IMR-90 (cell line): Measurements from ENCODE around the gene PPBP. TPM values are rescaled to one million over a fixed set of nuclear protein-coding genes. Genes with fewer than 3 reads are reported as not detected.
A peak's percentile ranks its signal among the peaks of the same experiment; 100 is the strongest.

Source experiments
- ATAC-seq: fragments of 200-7000 bp; cut with Tn5 transposase; 2 replicates; pipeline ENCODE4 v1.9.1; 2020; ENCODE audit warnings: low read depth, mild to moderate bottlenecking, moderate library complexity
- BruUV-seq: library from RNA; stranded (reverse); fragments of 400-500 nt; replicated peaks from 2 replicates; lab custom pipeline; 2021; lab: Mats Ljungman, UMichigan
- CTCF ChIA-PET: fragments of 300-600 bp; formaldehyde crosslinking; extraction: SDS; loops from one replicate; lab custom pipeline; 2021; ENCODE audit warnings: antibody characterized with exemption; lab: Yijun Ruan, JAX
- POLR2A ChIA-PET: fragments of 300-600 bp; sonication (Branson Sonifier 250); formaldehyde crosslinking; loops from one replicate; lab custom pipeline; 2022; ENCODE audit warnings: antibody characterized with exemption; ENCODE audit not compliant: unreplicated experiment; lab: Charles Lee
- DNase-seq: peaks from one replicate; pipeline ENCODE4 v3.0.0; 2013
- H2AFZ ChIP-seq: replicated peaks from 2 replicates; pipeline ENCODE3; 2013; ENCODE audit warnings: low read length, mild to moderate bottlenecking; ENCODE audit not compliant: poor library complexity
- H2AK5ac ChIP-seq: 2 replicates; pipeline ENCODE4 v1.6.1; 2013; ENCODE audit warnings: low read depth, low read length, inconsistent platforms
- H2AK9ac ChIP-seq: replicated peaks from 2 replicates; pipeline ENCODE3; 2013; ENCODE audit warnings: mild to moderate bottlenecking, low read depth, low read length, moderate library complexity; ENCODE audit not compliant: poor library complexity
- H2BK120ac ChIP-seq: 2 replicates; pipeline ENCODE4 v1.6.1; 2013; ENCODE audit warnings: low read depth, low read length, inconsistent platforms
- H2BK15ac ChIP-seq: 3 replicates; pipeline ENCODE4 v1.6.1; 2013; ENCODE audit warnings: low read depth, low read length, inconsistent platforms
- H2BK20ac ChIP-seq: 2 replicates; pipeline ENCODE4 v1.6.1; 2013; ENCODE audit warnings: low read depth, mild to moderate bottlenecking, inconsistent platforms, low read length, moderate library complexity
- H2BK5ac ChIP-seq: 2 replicates; pipeline ENCODE4 v1.6.1; 2013; ENCODE audit warnings: mild to moderate bottlenecking, low read depth, low read length, inconsistent platforms; ENCODE audit not compliant: poor library complexity, severe bottlenecking
- H3K14ac ChIP-seq: replicated peaks from 2 replicates; pipeline ENCODE4 v1.6.1; 2013; ENCODE audit warnings: low read depth, low read length, inconsistent platforms
- H3K18ac ChIP-seq: 2 replicates; pipeline ENCODE4 v1.6.1; 2013; ENCODE audit warnings: low read depth, low read length, control low read depth
- H3K23ac ChIP-seq: 2 replicates; pipeline ENCODE4 v1.6.1; 2013; ENCODE audit warnings: low read depth, low read length, inconsistent platforms
- H3K27ac ChIP-seq: 2 replicates; pipeline ENCODE4 v1.5.1; 2013; ENCODE audit warnings: mild to moderate bottlenecking, control low read depth, low read length; ENCODE audit not compliant: insufficient read depth
- H3K27me3 ChIP-seq: 2 replicates; pipeline ENCODE4 v1.6.1; 2013; ENCODE audit warnings: low read length; ENCODE audit not compliant: control insufficient read depth, insufficient read depth
- H3K36me3 ChIP-seq: 2 replicates; pipeline ENCODE4 v1.6.1; 2013; ENCODE audit warnings: low read length, mixed read lengths; ENCODE audit not compliant: control insufficient read depth, insufficient read depth
- H3K4ac ChIP-seq: 2 replicates; pipeline ENCODE4 v1.6.1; 2013; ENCODE audit warnings: low read depth, low read length, inconsistent platforms
- H3K4me1 ChIP-seq: 2 replicates; pipeline ENCODE4 v1.6.1; 2013; ENCODE audit warnings: low read length, mixed read lengths; ENCODE audit not compliant: control insufficient read depth, insufficient read depth
- H3K4me2 ChIP-seq: 2 replicates; pipeline ENCODE4 v1.6.1; 2013; ENCODE audit warnings: low read depth, mild to moderate bottlenecking, control low read depth, low read length, moderate library complexity
- H3K4me3 ChIP-seq: 2 replicates; pipeline ENCODE4 v1.5.1; 2013; ENCODE audit warnings: low read depth, mild to moderate bottlenecking, control low read depth, low read length, moderate library complexity; ENCODE audit not compliant: insufficient read depth
- H3K56ac ChIP-seq: 2 replicates; pipeline ENCODE4 v1.6.1; 2013; ENCODE audit warnings: low read length, inconsistent platforms; ENCODE audit not compliant: insufficient read depth; ENCODE audit errors: extremely low read depth
- H3K79me1 ChIP-seq, 2 experiments: 2 replicates each; pipeline ENCODE4 v1.6.1; 2013; ENCODE audit warnings: low read length in 2 of 2, inconsistent platforms in 1 of 2, low read depth in 1 of 2
- H3K9ac ChIP-seq: 2 replicates; pipeline ENCODE4 v1.6.1; 2013; ENCODE audit warnings: low read depth, low read length, control low read depth
- H3K9me1 ChIP-seq: 2 replicates; pipeline ENCODE4 v1.6.1; 2013; ENCODE audit warnings: low read length, inconsistent platforms; ENCODE audit not compliant: insufficient read depth
- H3K9me3 ChIP-seq: 2 replicates; pipeline ENCODE4 v1.6.1; 2013; ENCODE audit warnings: low read length; ENCODE audit not compliant: control insufficient read depth, insufficient read depth
- H4K20me1 ChIP-seq: 2 replicates; pipeline ENCODE4 v1.6.1; 2013; ENCODE audit warnings: low read length, inconsistent platforms; ENCODE audit not compliant: insufficient read depth
- H4K5ac ChIP-seq: 2 replicates; pipeline ENCODE4 v1.6.1; 2013; ENCODE audit warnings: mild to moderate bottlenecking, low read depth, low read length, control low read depth
- H4K8ac ChIP-seq, 2 experiments: 2 replicates each; pipeline ENCODE4 v1.6.1; 2013; ENCODE audit warnings: low read depth in 2 of 2, low read length in 2 of 2, control low read depth in 1 of 2, inconsistent platforms in 1 of 2
- H4K91ac ChIP-seq: 2 replicates; pipeline ENCODE4 v1.6.1; 2013; ENCODE audit warnings: low read depth, low read length, inconsistent platforms; ENCODE audit not compliant: insufficient read depth
- BHLHE40 ChIP-seq: fragments of 150-350 bp; IDR thresholded peaks from 2 replicates; pipeline ENCODE4 v1.6.1; 2016; ENCODE audit warnings: mild to moderate bottlenecking, low read depth, low read length
- CEBPB ChIP-seq: IDR thresholded peaks from 2 replicates; pipeline ENCODE4 v1.6.1; 2012; ENCODE audit warnings: low read depth, low read length, improper control_type of control experiment
- CHD1 ChIP-seq: IDR thresholded peaks from 2 replicates; pipeline ENCODE4 v1.6.1; 2012; ENCODE audit warnings: low read depth, low read length, improper control_type of control experiment
- CTCF ChIP-seq: conservative IDR thresholded peaks from 2 replicates; pipeline ENCODE4 v1.5.1; 2012; ENCODE audit warnings: mild to moderate bottlenecking, low read depth, low read length, improper control_type of control experiment
- ELK1 ChIP-seq: fragments of 150-350 bp; IDR thresholded peaks from 2 replicates; pipeline ENCODE4 v1.6.1; 2016; ENCODE audit warnings: low read depth, mild to moderate bottlenecking, low read length, moderate library complexity, borderline replicate concordance
- FOS ChIP-seq: fragments of 150-350 bp; IDR thresholded peaks from 2 replicates; pipeline ENCODE4 v1.6.1; 2016; ENCODE audit warnings: low read depth, low read length
- MAFK ChIP-seq: IDR thresholded peaks from 2 replicates; pipeline ENCODE4 v1.6.1; 2012; ENCODE audit warnings: low read depth, low read length, improper control_type of control experiment
- MAZ ChIP-seq: IDR thresholded peaks from 2 replicates; pipeline ENCODE4 v1.6.1; 2012; ENCODE audit warnings: low read depth, mild to moderate bottlenecking, low read length, improper control_type of control experiment, moderate library complexity, borderline replicate concordance
- MXI1 ChIP-seq: IDR thresholded peaks from 2 replicates; pipeline ENCODE4 v1.6.1; 2012; ENCODE audit warnings: low read depth, mild to moderate bottlenecking, low read length, moderate library complexity, borderline replicate concordance
- NFE2L2 ChIP-seq: fragments of 150-350 bp; IDR thresholded peaks from 2 replicates; pipeline ENCODE4 v1.6.1; 2016; ENCODE audit warnings: low read depth, mild to moderate bottlenecking, low read length
- POLR2A ChIP-seq: IDR thresholded peaks from 2 replicates; pipeline ENCODE4 v1.6.1; 2012; ENCODE audit warnings: mild to moderate bottlenecking, low read depth, low read length
- RAD21 ChIP-seq: IDR thresholded peaks from 2 replicates; pipeline ENCODE4 v1.6.1; 2012; ENCODE audit warnings: low read length, improper control_type of control experiment
- RCOR1 ChIP-seq: IDR thresholded peaks from 2 replicates; pipeline ENCODE4 v1.6.1; 2012; ENCODE audit warnings: mild to moderate bottlenecking, low read length, improper control_type of control experiment; ENCODE audit not compliant: insufficient replicate concordance
- RFX5 ChIP-seq: IDR thresholded peaks from 2 replicates; pipeline ENCODE4 v1.8.0; 2012; ENCODE audit warnings: low read depth, mild to moderate bottlenecking, low read length, moderate library complexity
- SMC3 ChIP-seq: fragments of 150-350 bp; IDR thresholded peaks from 2 replicates; pipeline ENCODE4 v1.6.1; 2016; ENCODE audit warnings: low read depth, mild to moderate bottlenecking, antibody characterized with exemption, low read length, moderate library complexity
- USF2 ChIP-seq: fragments of 150-350 bp; IDR thresholded peaks from 2 replicates; pipeline ENCODE4 v1.6.1; 2017; ENCODE audit warnings: mild to moderate bottlenecking, antibody characterized with exemption, low read length, low read depth
- dilution Hi-C: fragments of 300-500 bp; cut with HindIII; formaldehyde crosslinking; loops from one replicate; pipeline ENCODE4 v1.14.3; 2018; ENCODE audit warnings: low sequenced_read_pairs; ENCODE audit not compliant: unreplicated experiment
- in situ Hi-C: fragments of 300-500 bp; cut with MboI; formaldehyde crosslinking; loops from 3 replicates; pipeline ENCODE4 v1.14.3; 2019; ENCODE audit warnings: low sequenced_read_pairs, inconsistent platforms, mixed read lengths
- intact Hi-C: fragments of 100-400 bp; cut with micrococcal nuclease; formaldehyde crosslinking; loops from 2 replicates; pipeline ENCODE4 v1.10.0; 2022
- polyA plus RNA-seq, 3 experiments: library from polyadenylated mRNA; depleted of rRNA; stranded (reverse); fragments of >200 nt; gene quantifications; 2 replicates each; pipeline ENCODE4 v1.2.3, GENCODE V29; 2012; ENCODE audit warnings: low replicate concordance in 1 of 3
- total RNA-seq: library from RNA; depleted of rRNA; stranded (reverse); fragments of >200 nt; gene quantifications from 2 replicates; pipeline ENCODE4 v1.2.3, GENCODE V29; 2012

The PPBP gene
- total and polyA plus RNA-seq, 2 of the 4 experiments (the other 2 are of a cell fraction): not detected

- TF ChIP-seq MAZ: no peak
- TF ChIP-seq RCOR1: no peak
- no peak for TF ChIP-seq POLR2A
- no peak for TF ChIP-seq MXI1
- TF ChIP-seq SMC3: no peak
- TF ChIP-seq MAFK: no peak
- TF ChIP-seq CTCF: no peak
- no peak for TF ChIP-seq CEBPB
- no peak for TF ChIP-seq CHD1
- no peak for TF ChIP-seq ELK1
- no peak for TF ChIP-seq RFX5
- no peak for TF ChIP-seq NFE2L2
- no peak for TF ChIP-seq FOS
- TF ChIP-seq USF2: no peak
- TF ChIP-seq BHLHE40: no peak
- no peak for TF ChIP-seq RAD21
- Histone ChIP-seq H3K4me1 (no peaks in the 10 kb centered on the region), H3K79me1 (no peaks in the 10 kb centered on the region), H3K4me2 (no peak overlapping the region), H3K36me3 (no peaks in the 10 kb centered on the region), H4K5ac (no peak overlapping the region), H2BK15ac (no peak overlapping the region; the same call in 2 of the 3 replicates), H3K4me3 (no peak overlapping the region), H2AK5ac (0 out of 2 replicates have a peak overlapping the region, but pooled peaks have one; percentile 43), H3K23ac (no peak overlapping the region), H2BK20ac (no peak overlapping the region), H2BK120ac (no peak overlapping the region), H2AFZ (no peak overlapping the region), H3K9me1 (0 out of 2 replicates have a peak, but pooled peaks cover 2% of the 10 kb centered on the region), H3K9me3 (no peaks in the 10 kb centered on the region), H2BK5ac (no peak overlapping the region), H2AK9ac (no peak overlapping the region), H4K8ac (no peak overlapping the region), H3K4ac (no peak overlapping the region), H3K27ac (no peak overlapping the region), H4K91ac (no peak overlapping the region), H3K18ac (no peak overlapping the region), H3K14ac (no peak overlapping the region), H4K20me1 (no peaks in the 10 kb centered on the region), H3K9ac (no peak overlapping the region), H3K56ac (no peak overlapping the region), H3K27me3 (no peaks in the 10 kb centered on the region)
- in situ Hi-C loops (loop anchor here (10.0 kb wide), 1 partner anchor 367 kb away; no protein-coding TSS in a partner anchor), intact Hi-C loops (loop anchor here (10.0 kb wide), 3 partner anchors 107 to 457 kb away; partner anchors contain the start of gene CXCL1), dilution Hi-C loops (no loop called here)
- no TSS peak for BruUV-seq
- ChIA-PET POLR2A (no interaction called here), CTCF (no interaction called here)
- DNase-seq (no peak), ATAC-seq (no peak)
Observed at GRCh38 chr4:74031576-74031975, 43.6 kb upstream of the PPBP start.
